Epidermal melanocyte (primary cell): Measurements from ENCODE around the gene SNX7.

Experiments used
- DNase-seq: peaks from one replicate; pipeline ENCODE4 v3.0.0; 2011; ENCODE audit warnings: low spot score; ENCODE audit not compliant: insufficient read length

The SNX7 gene

DNA sequence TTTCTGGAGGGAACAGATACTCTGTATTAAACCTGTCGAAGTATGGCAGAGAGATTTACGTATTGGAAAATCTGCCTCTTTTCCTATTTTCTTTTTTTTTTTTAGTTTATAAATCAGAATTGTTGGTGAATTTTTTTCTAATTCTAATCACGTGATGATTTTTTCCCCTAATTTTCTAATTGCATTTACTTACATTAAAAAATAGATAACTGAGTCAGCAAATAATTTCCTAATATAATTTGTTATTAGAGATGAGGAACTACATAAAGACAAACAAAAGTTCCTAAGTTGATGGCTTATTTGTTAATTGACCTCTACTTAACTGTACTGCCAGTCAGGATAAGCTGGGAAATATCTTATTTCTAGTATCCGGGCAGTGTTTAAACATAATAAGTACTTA lies 34.6 kb downstream of the SNX7 start:
- DNase-seq, result no peak

DNA sequence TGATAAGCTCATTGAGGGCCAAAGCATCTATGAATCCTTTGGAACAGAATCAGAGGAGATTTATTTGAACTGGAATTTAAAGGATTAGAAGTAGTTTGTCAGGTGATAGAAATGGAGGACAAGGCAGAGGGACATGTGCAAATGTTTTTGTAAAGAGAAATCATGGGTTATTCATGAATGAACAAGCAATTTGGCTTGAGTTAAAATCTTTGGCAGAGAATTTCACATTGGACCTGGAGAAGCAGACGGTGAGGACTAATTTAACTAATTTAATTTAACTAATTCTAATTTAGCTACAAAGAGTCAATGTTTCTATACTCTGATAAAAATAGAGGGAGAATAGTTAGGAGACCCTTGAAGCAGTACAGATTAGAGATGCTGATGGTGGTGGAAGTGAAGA lies 36.3 kb downstream of the SNX7 start:
- no peak for DNase-seq

GRCh38 chr1:98698625-98699024 lies 37.1 kb downstream of the SNX7 start:
- DNase-seq, result no peak

DNA sequence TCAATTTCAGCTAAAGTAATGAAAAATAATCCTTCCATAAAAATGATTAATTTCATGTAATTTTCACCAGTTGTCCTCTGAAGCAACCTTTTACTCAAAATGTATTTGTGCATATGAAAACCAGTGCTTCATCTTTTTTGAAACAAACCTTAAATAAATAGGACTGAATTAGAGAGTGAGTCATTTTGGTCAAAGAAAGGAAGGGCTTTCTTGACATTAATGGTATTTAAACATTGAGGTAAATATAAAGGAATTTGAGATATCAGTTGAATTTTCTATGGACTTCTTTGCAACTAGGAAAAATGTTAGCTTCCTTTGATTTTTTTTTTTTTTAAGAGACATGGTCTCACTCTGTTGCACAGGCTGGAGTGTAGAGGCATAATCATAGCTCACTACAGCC lies 38.7 kb downstream of the SNX7 start:
- DNase-seq, result no peak

- DNase-seq, result no peak
Observed at GRCh38 chr1:98702976-98703375, 41.5 kb downstream of the SNX7 start.

DNA sequence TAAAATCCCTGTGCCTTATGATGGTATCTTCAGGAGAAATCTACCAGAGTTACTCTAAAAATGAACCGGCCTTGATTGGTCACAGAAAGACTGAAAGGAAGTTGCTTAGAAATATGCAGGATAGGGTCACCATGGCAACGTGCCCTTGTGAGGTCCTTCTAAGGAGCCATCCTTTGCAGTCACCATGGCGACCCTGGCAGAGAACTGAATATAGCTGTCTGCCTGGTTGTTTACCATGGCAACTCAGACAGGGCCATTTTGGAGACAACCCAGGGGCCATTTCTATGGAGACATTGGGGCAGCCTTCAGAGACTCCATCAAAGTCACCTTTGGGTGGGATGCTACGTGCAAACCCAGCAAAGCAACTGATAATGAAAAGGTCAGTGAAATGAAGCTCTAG lies 43.0 kb downstream of the SNX7 start:
- no peak for DNase-seq

DNA sequence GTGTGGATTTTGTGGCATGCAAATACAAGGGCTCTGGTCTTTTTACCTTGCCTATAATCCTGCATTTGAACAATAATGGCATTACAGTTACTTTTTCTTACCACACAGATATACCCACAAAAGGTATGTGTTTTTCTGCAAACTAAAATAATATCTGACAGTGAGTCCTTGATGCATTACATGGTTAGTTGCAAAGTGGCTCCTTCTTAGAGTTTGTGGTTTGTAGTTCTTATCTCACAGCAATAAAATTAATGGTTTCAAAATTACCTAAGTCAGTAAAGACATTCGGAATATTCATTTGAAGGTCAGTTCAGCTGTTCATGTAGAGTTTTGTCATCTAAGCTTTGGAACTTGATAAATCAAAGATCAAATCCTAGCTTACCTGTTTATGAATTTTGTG lies 43.5 kb downstream of the SNX7 start:
- DNase-seq, result no peak

DNA sequence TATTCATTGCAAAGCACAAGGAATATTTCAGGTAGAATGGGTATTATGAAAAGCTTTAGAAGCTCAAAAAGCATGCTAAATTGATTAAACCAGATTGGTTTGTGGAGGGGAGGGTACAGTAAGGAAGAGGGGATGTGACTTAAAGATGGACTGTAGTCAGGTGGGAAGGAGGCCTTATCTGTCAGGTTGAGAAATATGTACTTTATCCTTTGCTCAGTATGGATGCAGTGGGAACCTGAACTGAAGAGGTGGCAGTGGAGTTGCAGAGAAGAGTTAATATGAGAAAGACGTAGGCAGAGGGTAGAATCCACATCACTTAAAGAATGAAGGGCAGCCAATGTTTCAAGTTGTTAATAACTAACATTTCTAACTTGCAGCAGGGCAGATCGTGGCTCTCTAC lies 44.1 kb downstream of the SNX7 start:
- no peak for DNase-seq

GRCh38 chr1:98706173-98706843 lies 44.8 kb downstream of the SNX7 start:
- DNase-seq, result no peak

GRCh38 chr1:98707556-98707955 lies 46.0 kb downstream of the SNX7 start:
- no peak for DNase-seq

DNA sequence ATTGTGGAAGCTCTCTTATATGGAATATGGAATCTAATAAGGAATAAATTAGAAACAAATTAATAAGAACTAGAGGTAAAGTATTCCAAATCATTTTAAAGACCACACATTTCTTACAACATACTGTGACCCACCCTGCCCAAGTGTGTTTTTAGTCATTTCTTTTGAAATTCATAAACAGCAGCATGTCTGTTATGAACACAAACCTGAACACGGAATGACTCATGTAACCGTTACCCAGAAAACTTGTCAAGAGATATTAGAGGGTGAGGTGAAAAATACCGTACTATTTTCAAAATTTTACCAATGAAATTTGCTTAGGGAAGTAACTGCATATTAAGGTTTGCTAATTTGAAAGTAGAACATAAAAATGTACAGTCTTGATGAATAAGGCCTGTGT lies 48.4 kb downstream of the SNX7 start:
- no peak for DNase-seq

GRCh38 chr1:98723574-98723973 lies 62.1 kb downstream of the SNX7 start:
- no peak for DNase-seq

GRCh38 chr1:98732985-98733781 lies 71.7 kb downstream of the SNX7 start:
- DNase-seq, result no peak

GRCh38 chr1:98733782-98734112 lies 72.2 kb downstream of the SNX7 start:
- no peak for DNase-seq

GRCh38 chr1:98735756-98736155 lies 74.2 kb downstream of the SNX7 start:
- DNase-seq, result no peak

GRCh38 chr1:98737835-98738234 lies 76.3 kb downstream of the SNX7 start:
- DNase-seq, result no peak

GRCh38 chr1:98739762-98740161 lies 78.2 kb downstream of the SNX7 start:
- DNase-seq, result no peak

DNA sequence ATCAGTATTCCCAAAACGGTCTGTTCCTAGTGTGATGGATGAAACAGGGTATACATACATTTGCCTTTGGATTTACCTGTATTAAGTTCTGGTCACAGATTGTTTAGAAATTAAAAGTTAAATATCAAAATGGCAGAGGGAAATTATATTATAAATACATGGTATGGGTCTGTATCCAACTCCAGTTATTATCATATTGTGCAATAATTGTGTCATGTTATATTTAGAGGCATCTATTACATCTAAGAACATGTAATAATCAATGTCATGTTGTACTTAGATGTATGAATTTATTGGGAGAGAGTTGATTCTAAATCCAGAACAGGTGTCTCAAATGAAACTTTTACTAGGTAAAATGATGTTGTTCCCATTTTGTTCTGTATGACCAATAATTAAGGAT lies 79.6 kb downstream of the SNX7 start:
- no peak for DNase-seq

GRCh38 chr1:98749152-98749756 lies 87.7 kb downstream of the SNX7 start:
- no peak for DNase-seq

- DNase-seq, result no peak
Observed at GRCh38 chr1:98754176-98754575, 92.7 kb downstream of the SNX7 start.

DNA sequence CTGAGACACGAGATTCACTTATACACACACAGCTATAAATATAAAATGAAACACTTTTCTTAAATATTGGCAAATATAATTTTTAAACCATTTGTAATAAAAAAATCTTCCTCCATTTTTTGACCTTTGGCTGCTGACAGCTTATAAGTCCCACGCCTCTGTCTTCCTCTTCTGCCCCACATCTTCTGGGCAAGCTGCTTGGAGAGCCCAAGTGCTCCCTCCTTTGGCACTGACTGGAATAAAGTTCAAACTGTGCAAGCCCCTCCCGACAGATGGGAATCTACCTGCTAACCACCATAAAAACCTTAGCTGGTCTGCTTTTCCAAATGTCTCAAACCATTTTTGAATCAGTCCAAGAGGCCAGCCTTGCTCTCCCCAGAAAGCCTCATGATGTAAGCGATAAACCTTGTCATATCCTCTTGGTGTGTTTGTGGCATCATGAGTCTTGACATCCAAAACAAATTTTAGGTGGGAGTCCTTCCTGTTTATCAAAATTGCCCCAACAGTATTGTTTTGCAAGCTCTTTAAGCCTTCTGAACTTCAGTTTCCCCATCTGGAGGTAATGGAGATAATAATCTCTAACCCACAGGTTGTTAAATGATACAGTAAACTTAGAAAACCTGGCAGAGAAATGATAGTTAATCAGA lies 99.8 kb downstream of the SNX7 start:
- DNase-seq, result no peak

DNA sequence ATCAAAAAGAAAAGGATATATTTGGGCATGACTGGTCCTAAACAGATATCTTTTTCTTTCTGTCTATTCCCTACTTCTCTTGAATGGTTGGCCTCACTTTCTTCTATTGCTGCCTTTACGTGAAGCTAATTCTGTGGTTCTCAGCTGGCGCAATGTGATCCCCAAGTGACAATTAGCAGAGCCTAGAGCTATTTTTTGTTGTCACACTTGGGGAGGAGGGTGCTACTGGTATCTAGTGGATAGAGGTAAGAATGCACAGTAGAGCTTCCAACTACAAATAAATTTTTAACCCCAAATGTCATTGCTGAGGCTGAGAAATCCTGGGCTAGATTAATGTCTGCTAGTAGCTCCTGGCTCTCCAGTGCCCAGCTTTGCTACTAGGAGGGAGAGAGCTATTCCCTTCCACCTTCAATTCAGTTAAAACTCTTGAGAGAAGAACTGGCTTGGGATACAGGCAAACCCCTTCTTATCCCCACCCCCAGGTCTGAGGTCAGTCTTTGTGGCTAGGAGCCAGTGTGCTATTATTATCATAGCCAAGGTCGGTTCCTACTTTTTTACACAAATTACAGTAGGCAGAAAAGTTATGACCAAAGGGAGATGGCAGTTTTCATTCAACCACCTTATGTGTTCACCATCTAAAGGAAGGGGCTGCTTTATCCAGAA lies 102.1 kb downstream of the SNX7 start:
- DNase-seq, result no peak
